ENCODE results near the gene SLC7A8. TPM values are rescaled to one million over a fixed set of nuclear protein-coding genes. Genes with fewer than 3 reads are reported as not detected.

The SLC7A8 gene
- total RNA-seq, 2 donors from 2014 or later: 0.72 to 1.2 TPM

DNA sequence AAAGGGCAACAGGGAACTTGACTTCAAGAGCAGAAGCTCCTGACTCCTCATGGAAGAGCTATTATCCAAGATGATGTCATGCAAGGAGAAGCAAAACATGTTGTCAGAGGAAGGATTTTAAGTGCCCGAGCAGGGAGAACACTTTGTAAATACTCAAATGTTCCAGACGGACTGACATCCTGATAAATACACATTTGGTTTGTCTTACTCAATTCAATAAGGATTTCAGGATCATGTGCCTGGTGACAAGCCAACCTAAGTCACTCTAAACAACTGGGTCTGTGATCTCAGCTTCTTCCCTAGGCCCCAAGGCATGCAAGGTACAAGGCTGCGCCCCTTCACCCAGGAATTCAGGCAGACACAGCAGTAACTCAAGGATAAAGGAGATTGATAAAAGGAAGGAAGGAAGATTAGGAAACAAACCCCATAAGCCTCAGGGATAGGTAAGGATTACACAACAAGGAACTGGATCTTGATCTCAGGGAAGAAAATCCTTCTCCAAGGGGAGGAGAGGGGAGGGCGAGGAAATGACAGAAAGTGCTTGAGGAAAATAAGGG is 37.6 kb downstream of the SLC7A8 start:
- H3K27me3 Mint-ChIP-seq (ENCODE audit: low read depth): peaks cover 16% of the 10 kb centered on the region
- no peak for ATAC-seq (replicated peaks in 1 of 2)
- H3K36me3 Mint-ChIP-seq (ENCODE audit: insufficient read depth in 2 of 2): no peaks in the 10 kb centered on the region
- no peak for DNase-seq
- no peak overlapping the region for H3K27ac Mint-ChIP-seq
- H3K4me1 Mint-ChIP-seq (ENCODE audit: low read depth): peaks cover 16% of the 10 kb centered on the region
- no peak overlapping the region for H3K4me3 Mint-ChIP-seq
- H3K9me3 Mint-ChIP-seq: no peaks in the 10 kb centered on the region

DNA sequence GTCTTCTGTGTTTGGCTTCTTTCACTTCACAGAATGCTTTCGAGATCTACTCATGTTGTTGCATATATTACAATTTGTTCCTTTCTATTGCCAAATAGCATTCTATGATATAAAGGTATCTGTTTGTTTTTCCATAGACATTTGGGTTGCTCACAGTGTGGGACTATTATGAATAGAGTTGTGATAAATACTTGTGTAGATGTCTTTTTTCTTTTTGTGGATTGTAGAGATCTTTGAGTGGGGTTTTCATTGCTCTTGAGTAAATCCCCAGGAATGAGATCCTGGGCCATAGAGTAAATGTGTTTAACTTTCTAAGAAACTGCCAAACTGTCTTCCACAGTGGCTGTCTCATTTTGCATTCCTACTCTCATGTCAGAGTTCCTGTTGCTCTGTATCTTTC is 39.5 kb downstream of the SLC7A8 start:
- no peak for ATAC-seq (replicated peaks in 1 of 2)
- no peaks in the 10 kb centered on the region for H3K36me3 Mint-ChIP-seq (ENCODE audit: insufficient read depth in 2 of 2)

DNA sequence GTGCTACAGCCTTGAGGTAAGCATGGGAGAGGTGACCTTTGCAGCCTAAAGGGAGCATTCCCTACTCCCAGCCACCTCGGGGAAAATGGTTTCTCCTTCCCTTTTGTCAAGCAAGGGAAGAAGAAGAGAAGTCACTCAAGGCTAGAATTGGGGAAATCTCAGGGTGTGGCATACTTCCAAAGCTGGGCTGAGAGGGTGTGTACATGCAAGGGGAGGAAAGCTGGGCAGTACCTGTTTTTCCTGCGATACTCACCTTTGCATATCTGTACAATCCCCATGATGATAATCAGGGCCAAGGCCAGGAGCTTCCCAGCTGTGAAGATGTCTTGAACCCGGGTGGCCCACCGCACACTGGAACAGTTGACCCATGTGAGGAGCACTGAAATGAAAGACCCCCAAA is 40.6 kb downstream of the SLC7A8 start:
- no peak for DNase-seq
- no peaks in the 10 kb centered on the region for H3K36me3 Mint-ChIP-seq (ENCODE audit: insufficient read depth in 2 of 2)
- peaks cover 16% of the 10 kb centered on the region for H3K4me1 Mint-ChIP-seq (ENCODE audit: low read depth)
- peaks cover 9% of the 10 kb centered on the region for H3K27me3 Mint-ChIP-seq (ENCODE audit: low read depth)
- H3K9me3 Mint-ChIP-seq: no peaks in the 10 kb centered on the region
- H3K27ac Mint-ChIP-seq: no peak overlapping the region
- H3K4me3 Mint-ChIP-seq: no peak overlapping the region
- no peak for ATAC-seq (replicated peaks in 1 of 2)

More for the DNA sequence above, 39.5 kb downstream of the SLC7A8 start:
- H3K27ac Mint-ChIP-seq: no peak overlapping the region
- H3K4me3 Mint-ChIP-seq: no peak overlapping the region
- H3K9me3 Mint-ChIP-seq: no peaks in the 10 kb centered on the region
- DNase-seq: no peak
- peaks cover 9% of the 10 kb centered on the region for H3K27me3 Mint-ChIP-seq (ENCODE audit: low read depth)
- H3K4me1 Mint-ChIP-seq (ENCODE audit: low read depth): peaks cover 16% of the 10 kb centered on the region

DNA sequence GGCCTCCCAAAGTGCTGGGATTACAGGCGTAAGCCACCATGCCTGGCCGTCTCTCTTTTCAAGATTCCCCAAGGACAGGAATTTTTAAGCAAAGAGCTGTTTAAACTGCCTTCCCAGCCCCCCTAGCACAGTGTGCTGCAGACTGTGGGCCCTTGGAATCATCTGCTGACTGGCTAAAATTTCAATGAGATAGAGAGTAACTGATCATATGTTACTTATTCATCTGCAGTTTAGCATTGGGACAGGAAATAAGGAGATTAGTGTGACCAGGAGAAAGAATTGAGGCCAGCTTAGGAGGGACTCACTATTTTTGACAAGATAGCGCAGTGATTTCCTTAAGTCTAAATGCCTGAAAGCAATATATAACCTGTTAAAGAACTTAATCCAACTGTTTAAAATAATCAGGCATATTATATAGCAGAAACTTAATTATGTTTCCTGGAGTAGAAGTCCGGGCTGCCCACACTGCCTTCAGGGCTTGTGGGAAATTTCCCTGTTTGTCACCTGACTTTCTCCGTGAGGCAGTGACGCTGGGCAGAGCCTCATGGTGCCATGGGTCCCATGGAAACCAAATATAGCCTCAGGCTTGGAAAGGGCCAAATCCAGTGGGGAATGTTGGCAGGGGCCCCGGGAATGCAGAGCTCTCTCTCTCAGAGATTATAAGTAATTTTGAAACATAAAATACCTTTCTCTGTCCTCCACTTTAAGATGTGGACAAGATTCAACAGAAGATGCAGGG is 41.6 kb downstream of the SLC7A8 start:
- H3K36me3 Mint-ChIP-seq (ENCODE audit: insufficient read depth in 2 of 2): no peaks in the 10 kb centered on the region
- H3K27me3 Mint-ChIP-seq (ENCODE audit: low read depth): peaks cover 2% of the 10 kb centered on the region
- H3K27ac Mint-ChIP-seq: no peak overlapping the region
- DNase-seq: no peak
- peaks cover 12% of the 10 kb centered on the region for H3K4me1 Mint-ChIP-seq (ENCODE audit: low read depth)
- no peaks in the 10 kb centered on the region for H3K9me3 Mint-ChIP-seq
- no peak for ATAC-seq (replicated peaks in 1 of 2)
- no peak overlapping the region for H3K4me3 Mint-ChIP-seq

DNA sequence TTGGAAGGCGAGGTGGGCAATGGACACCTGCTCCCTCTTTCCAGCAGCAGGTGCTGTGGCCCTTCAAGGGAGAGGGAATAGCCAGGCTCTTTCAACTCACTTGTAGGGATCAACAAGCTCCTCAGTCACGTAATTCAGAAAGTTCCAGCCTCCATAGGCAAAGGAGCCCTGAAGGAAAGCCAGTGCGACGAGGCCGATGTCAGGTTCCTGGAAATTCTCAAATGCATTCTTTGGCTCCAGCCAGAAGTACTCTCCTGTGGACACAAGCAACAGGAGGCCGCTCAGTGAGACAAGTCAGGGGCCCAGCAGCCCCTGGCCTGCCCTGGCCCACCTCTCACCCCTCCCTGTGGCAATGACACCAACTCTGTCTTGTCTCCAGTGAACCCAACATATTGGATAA is 43.1 kb downstream of the SLC7A8 start:
- H3K4me3 Mint-ChIP-seq: no peak overlapping the region
- no peaks in the 10 kb centered on the region for H3K9me3 Mint-ChIP-seq
- no peaks in the 10 kb centered on the region for H3K27me3 Mint-ChIP-seq (ENCODE audit: low read depth)

DNA sequence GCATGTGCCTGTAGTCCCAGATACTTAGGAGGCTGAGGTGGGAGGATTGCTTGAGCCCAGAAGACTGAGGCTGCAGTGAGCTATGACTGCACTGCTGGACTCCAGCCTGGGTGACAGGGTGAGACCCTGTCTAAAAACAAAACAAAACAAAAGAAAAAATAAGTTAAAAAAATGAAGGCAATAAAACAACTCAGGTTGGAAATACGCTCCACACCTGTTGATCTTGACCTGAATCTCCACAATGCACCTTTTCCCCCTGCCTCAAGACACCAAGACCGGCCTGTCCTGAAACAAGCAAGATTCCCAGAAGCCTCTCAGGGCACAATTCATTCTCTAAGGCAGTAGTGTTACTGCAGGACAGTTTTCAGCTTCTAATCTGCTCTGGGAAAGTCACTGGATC is 43.6 kb downstream of the SLC7A8 start:
- no peaks in the 10 kb centered on the region for H3K4me1 Mint-ChIP-seq (ENCODE audit: low read depth)
- H3K36me3 Mint-ChIP-seq (ENCODE audit: insufficient read depth in 2 of 2): no peaks in the 10 kb centered on the region
- no peak overlapping the region for H3K4me3 Mint-ChIP-seq
- H3K27me3 Mint-ChIP-seq (ENCODE audit: low read depth): no peaks in the 10 kb centered on the region
- DNase-seq (no peak), ATAC-seq (replicated peaks in 1 of 2) (no peak)
- no peaks in the 10 kb centered on the region for H3K9me3 Mint-ChIP-seq
- no peak overlapping the region for H3K27ac Mint-ChIP-seq

More for the DNA sequence above, 43.1 kb downstream of the SLC7A8 start:
- ATAC-seq (replicated peaks in 1 of 2) (no peak), DNase-seq (no peak)
- Mint-ChIP-seq H3K36me3 (ENCODE audit: insufficient read depth in 2 of 2) (no peaks in the 10 kb centered on the region), H3K4me1 (ENCODE audit: low read depth) (no peaks in the 10 kb centered on the region), H3K27ac (no peak overlapping the region)

DNA sequence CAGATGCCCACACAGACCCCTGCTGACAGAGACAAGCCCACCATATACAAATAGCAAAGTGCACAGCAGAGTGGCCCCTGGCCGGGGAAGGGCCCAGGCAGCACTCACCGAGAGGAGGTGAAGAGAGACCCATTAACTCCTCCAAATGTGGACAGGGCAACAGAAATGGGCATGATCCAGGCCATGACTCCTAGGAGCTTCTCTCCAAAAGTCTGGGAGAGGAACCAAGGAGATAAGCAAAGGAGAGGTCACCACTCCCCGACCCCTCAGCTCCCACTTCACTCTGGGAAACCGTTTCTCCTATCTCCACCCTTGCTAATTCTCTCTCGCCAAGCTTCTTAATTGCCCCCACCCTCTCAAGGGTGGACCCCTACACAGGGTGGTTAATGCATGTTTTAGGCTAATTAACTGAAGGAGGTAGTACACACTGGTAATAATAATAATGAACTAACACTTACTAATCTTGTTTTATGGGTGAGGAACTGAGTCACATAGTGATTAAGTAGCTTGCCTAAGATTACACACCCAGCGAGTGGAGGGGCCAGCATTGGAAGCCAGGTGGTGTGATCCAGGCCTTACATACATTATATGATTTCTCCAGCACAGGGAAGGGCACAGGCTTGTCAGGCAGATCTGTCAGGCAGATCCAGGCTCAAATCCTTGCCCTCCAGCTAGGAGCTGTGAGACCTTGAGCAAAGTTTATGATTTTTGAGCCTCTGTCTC is 45.5 kb downstream of the SLC7A8 start:
- no peaks in the 10 kb centered on the region for H3K36me3 Mint-ChIP-seq (ENCODE audit: insufficient read depth in 2 of 2)
- ATAC-seq (replicated peaks in 1 of 2): no peak
- no peaks in the 10 kb centered on the region for H3K4me1 Mint-ChIP-seq (ENCODE audit: low read depth)
- no peak overlapping the region for H3K27ac Mint-ChIP-seq
- H3K4me3 Mint-ChIP-seq: no peak overlapping the region
- no peak for DNase-seq
- no peaks in the 10 kb centered on the region for H3K9me3 Mint-ChIP-seq
- no peaks in the 10 kb centered on the region for H3K27me3 Mint-ChIP-seq (ENCODE audit: low read depth)

DNA sequence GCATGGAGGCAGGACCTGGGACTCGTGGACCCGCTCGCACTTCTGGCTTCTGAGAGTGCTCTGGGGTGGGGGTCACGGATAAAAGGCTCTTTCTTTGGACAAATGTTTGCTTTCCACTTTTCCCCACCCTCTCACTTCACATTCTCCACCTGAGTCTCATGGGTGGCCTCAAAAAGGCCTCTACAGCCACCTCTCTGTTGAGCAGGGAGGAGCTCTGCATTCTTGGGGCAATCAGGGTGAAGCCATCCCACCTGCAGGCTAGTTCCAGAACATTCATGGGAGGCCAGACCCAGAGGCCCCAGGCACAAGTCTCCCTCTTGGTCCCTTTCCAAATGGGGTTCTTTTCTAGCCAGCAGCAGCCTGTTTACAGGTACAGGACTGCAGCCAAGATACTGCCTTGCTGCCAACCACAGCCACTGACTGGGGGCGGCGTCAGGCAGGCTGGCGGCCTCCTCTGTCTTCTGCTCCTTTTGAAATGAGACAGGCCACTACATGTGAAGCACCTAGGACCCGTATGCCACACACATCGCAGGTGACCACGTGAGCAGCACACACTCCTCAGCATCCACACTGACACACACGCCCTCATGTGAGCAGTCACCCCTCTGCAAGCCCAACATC is 46.2 kb downstream of the SLC7A8 start:
- no peak overlapping the region for H3K4me3 Mint-ChIP-seq
- DNase-seq (no peak), ATAC-seq (replicated peaks in 1 of 2) (no peak)
- no peak overlapping the region for H3K27ac Mint-ChIP-seq
- no peaks in the 10 kb centered on the region for H3K36me3 Mint-ChIP-seq (ENCODE audit: insufficient read depth in 2 of 2)
- no peaks in the 10 kb centered on the region for H3K4me1 Mint-ChIP-seq (ENCODE audit: low read depth)
- H3K9me3 Mint-ChIP-seq: no peaks in the 10 kb centered on the region
- no peaks in the 10 kb centered on the region for H3K27me3 Mint-ChIP-seq (ENCODE audit: low read depth)

DNA sequence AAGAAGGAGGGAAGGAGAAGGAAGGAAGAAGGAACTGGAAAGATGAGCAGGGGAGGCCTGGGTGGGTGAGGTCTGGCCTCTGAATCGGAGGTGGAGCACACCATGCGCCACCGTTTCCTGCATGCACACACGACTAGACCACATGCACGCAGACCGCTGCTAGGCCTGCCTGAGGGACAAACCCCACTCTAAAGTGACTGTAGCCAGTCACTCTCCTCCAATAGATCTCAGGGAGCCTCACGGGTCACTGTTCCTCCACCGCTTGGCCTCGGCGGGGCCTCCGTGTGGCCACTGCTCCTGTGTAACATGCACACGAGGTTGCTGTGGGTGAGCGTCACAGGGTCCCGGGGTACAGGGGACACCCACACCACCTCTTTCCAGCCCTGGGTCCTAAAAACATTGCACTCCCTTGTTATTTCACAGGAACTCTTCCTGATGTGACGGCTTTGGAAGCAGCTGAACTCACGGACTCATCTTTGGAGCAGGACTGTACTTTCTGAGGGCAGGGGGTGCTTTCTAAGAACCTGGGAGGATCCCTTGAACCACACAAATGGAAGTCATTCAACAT is 46.8 kb downstream of the SLC7A8 start:
- H3K27me3 Mint-ChIP-seq (ENCODE audit: low read depth): no peaks in the 10 kb centered on the region
- H3K36me3 Mint-ChIP-seq (ENCODE audit: insufficient read depth in 2 of 2): no peaks in the 10 kb centered on the region
- DNase-seq: no peak
- no peak overlapping the region for H3K27ac Mint-ChIP-seq
- no peaks in the 10 kb centered on the region for H3K4me1 Mint-ChIP-seq (ENCODE audit: low read depth)
- H3K9me3 Mint-ChIP-seq: no peaks in the 10 kb centered on the region
- no peak for ATAC-seq (replicated peaks in 1 of 2)
- H3K4me3 Mint-ChIP-seq: no peak overlapping the region

DNA sequence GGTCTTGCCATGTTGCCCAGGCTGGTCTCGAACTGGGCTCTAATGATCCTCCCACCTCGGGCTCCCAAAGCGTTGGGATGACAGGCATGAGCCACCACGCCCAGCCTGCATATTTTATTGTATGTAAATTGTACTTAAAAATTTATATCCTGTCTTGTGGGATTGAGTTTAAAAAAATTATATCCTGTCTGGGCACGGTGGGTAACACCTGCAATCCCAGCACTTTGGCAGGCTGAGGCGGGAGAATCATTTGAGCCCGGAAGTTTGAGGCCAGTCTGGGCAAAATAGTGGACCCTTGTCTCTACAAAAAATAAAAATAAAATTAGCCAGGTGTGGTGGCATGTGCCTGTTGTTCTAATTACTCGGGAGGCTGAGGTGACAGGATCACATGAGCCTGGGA is 50.5 kb downstream of the SLC7A8 start:
- DNase-seq: no peak
- Mint-ChIP-seq H3K27ac (no peak overlapping the region), H3K27me3 (ENCODE audit: low read depth) (no peaks in the 10 kb centered on the region), H3K4me3 (no peak overlapping the region), H3K4me1 (ENCODE audit: low read depth) (no peaks in the 10 kb centered on the region), H3K36me3 (ENCODE audit: insufficient read depth in 2 of 2) (no peaks in the 10 kb centered on the region), H3K9me3 (no peaks in the 10 kb centered on the region)
- no peak for ATAC-seq (replicated peaks in 1 of 2)

DNA sequence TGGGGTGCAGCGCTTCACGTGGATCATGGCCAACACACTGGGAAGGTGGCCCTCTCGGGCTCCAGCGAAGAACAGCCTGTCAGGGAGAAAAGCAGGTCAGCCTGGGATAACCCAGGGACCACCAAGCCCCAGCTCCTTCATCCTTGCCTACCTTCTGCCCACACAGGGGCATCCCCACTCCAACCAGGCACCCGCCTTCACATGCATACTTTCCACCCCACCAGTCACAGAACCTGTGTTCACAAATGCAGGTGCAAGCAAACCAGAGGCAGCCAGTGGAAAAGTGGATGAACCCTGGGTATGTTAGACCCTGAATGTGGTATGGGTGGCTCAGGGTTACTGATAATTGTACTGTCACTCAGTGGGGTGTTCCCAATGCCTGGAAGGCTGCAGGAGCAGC is 52.0 kb downstream of the SLC7A8 start:
- H3K4me1 Mint-ChIP-seq (ENCODE audit: low read depth): no peaks in the 10 kb centered on the region
- no peak overlapping the region for H3K27ac Mint-ChIP-seq
- H3K36me3 Mint-ChIP-seq (ENCODE audit: insufficient read depth in 2 of 2): no peaks in the 10 kb centered on the region
- ATAC-seq (replicated peaks in 1 of 2) (no peak), DNase-seq (no peak)
- no peak overlapping the region for H3K4me3 Mint-ChIP-seq
- H3K9me3 Mint-ChIP-seq: no peaks in the 10 kb centered on the region
- no peaks in the 10 kb centered on the region for H3K27me3 Mint-ChIP-seq (ENCODE audit: low read depth)

DNA sequence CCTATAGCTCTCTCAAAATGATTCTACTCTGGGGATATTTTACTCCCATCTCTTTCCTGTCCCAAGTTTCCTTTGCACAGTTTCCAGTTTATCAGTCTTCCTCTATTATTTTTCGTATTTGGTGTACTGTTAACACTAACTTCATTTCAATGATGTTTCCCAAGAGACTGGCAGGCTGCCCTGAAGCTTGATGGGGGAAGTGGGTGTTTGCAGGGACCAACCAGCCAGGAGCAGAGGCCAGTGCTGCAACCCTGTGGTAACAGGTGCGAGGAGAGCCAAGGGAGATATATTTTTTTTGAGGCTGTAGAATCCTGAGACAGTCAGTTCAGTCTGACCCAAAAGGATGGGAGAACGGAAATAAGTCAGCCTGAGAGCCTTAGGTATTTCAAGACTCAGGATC is 52.6 kb downstream of the SLC7A8 start:
- H3K4me1 Mint-ChIP-seq (ENCODE audit: low read depth): no peaks in the 10 kb centered on the region
- no peaks in the 10 kb centered on the region for H3K27me3 Mint-ChIP-seq (ENCODE audit: low read depth)
- no peak for ATAC-seq (replicated peaks in 1 of 2)
- no peaks in the 10 kb centered on the region for H3K36me3 Mint-ChIP-seq (ENCODE audit: insufficient read depth in 2 of 2)
- no peaks in the 10 kb centered on the region for H3K9me3 Mint-ChIP-seq
- H3K27ac Mint-ChIP-seq: no peak overlapping the region
- DNase-seq: no peak
- H3K4me3 Mint-ChIP-seq: no peak overlapping the region

DNA sequence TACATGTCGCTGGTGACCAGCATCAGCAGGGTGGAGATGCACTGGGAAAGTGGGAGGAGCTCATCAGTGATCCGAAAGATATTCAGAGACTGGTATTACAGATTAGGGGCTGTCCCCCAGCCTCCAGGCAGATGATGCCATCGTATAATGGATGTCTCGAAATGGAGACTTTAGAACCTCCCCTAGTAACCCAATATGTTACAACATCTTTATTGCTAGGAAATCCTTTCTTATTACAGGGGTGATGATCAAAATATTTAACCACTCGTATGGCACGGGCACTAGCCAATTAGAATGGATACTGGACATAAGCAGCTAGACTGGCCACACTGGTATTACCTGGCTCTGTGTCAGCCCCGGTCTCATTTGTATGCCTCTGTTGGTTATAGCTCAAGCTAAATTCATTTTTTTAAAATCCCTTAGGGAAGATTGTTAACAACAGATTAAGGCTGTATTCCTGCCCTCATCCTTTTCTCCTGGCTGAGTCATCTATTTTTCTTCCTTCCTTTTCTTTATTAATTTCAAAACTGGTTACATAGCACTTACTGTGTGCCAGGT is 53.6 kb downstream of the SLC7A8 start:
- no peak overlapping the region for H3K4me3 Mint-ChIP-seq

More for the DNA sequence above, 53.6 kb downstream of the SLC7A8 start:
- ATAC-seq (replicated peaks in 1 of 2): no peak
- no peaks in the 10 kb centered on the region for H3K9me3 Mint-ChIP-seq
- H3K36me3 Mint-ChIP-seq (ENCODE audit: insufficient read depth in 2 of 2): no peaks in the 10 kb centered on the region
- DNase-seq: no peak
- H3K27ac Mint-ChIP-seq: no peak overlapping the region
- no peaks in the 10 kb centered on the region for H3K27me3 Mint-ChIP-seq (ENCODE audit: low read depth)
- no peaks in the 10 kb centered on the region for H3K4me1 Mint-ChIP-seq (ENCODE audit: low read depth)
